ENCODE results near the gene UBE3D. TPM values are rescaled to one million over a fixed set of nuclear protein-coding genes. Genes with fewer than 3 reads are reported as not detected.

The UBE3D gene
- total and polyA plus RNA-seq, 2 of the 8 experiments (the other 6 are each of a cell fraction or from before 2014, with no cell fraction given) = 5.7 to 16.3 TPM

DNA sequence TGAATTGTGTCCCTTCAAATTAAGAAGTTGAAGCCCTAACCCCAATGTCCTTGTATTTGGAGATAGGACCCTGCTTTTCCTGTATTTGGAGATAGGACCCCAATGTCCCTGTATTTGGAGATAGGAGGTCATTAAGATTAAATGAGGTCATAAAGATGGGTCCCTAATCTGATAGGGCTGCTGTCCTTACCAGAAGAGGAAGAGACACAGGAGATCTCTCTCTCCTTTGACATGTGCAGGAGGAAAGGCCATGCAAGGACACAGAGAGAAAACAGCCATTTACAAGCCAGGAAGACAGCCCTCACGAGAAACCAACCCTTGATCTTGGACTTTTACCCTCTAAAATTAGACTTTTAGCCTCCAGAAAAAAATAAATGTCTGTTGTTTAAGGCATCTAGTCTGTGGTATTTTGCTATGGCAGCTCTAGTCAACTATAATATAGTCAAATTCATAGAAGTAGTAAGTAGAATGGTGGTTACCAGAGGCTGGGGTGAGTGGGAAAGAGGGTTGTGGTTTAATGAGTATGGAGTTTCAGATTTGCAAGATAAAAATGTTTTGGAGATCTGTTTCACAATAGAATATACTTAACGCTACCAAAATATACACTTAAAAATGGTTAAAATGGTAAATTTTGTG lies 59.3 kb downstream of the UBE3D start (continued):
- TF ChIP-seq TAF7 (optimal IDR thresholded peaks at IDR 0.05; ENCODE audit: borderline replicate concordance, low read depth, low read length) (no peak), EGR1 (IDR thresholded peaks at IDR 0.05; ENCODE audit: borderline replicate concordance, low read depth, low read length) (no peak), RBBP5 (IDR thresholded peaks at IDR 0.05; ENCODE audit: borderline replicate concordance, low read depth, low read length) (no peak), HDAC2 (IDR thresholded peaks at IDR 0.05; ENCODE audit: borderline replicate concordance in 1 of 2, low read depth in 2 of 2, low read length in 2 of 2) (no peak)

Data from H1 (cell line).